Calu3 (cell line): ENCODE results near the gene TDRD7. TPM values are rescaled to one million over a fixed set of nuclear protein-coding genes. Genes with fewer than 3 reads are reported as not detected.

ENCODE experiments used
- BruUV-seq: library from RNA; stranded (reverse); fragments of 400-500 nt; replicated peaks from 2 replicates; lab custom pipeline; 2021; lab: Mats Ljungman, UMichigan
- CTCF ChIA-PET: fragments of 300-600 bp; sonication (Branson Sonifier 250); formaldehyde crosslinking; loops from one replicate; lab custom pipeline; 2022; ENCODE audit warnings: antibody characterized with exemption; lab: Charles Lee
- DNase-seq: peaks from one replicate; pipeline ENCODE4 v3.0.0; 2022
- H3K27ac Mint-ChIP-seq: one replicate; pipeline ENCODE4 v1.8.0; 2022; ENCODE audit warnings: mixed read lengths; ENCODE audit not compliant: unreplicated experiment
- H3K27me3 Mint-ChIP-seq: one replicate; pipeline ENCODE4 v1.8.0; 2022; ENCODE audit warnings: mixed read lengths; ENCODE audit not compliant: unreplicated experiment
- H3K36me3 Mint-ChIP-seq: one replicate; pipeline ENCODE4 v1.8.0; 2022; ENCODE audit warnings: mild to moderate bottlenecking, moderate library complexity, mixed read lengths; ENCODE audit not compliant: insufficient read depth, unreplicated experiment
- H3K4me1 Mint-ChIP-seq: one replicate; pipeline ENCODE4 v1.8.0; 2022; ENCODE audit warnings: mild to moderate bottlenecking, low read depth, mixed read lengths; ENCODE audit not compliant: unreplicated experiment
- H3K4me3 Mint-ChIP-seq: one replicate; pipeline ENCODE4 v1.8.0; 2022; ENCODE audit warnings: mild to moderate bottlenecking, low read depth, moderate library complexity, mixed read lengths; ENCODE audit not compliant: unreplicated experiment
- H3K9me3 Mint-ChIP-seq: one replicate; pipeline ENCODE4 v1.8.0; 2022; ENCODE audit warnings: low read depth, mixed read lengths; ENCODE audit not compliant: unreplicated experiment
- intact Hi-C: fragments of 100-400 bp; cut with micrococcal nuclease; formaldehyde crosslinking; loops from one replicate; pipeline ENCODE4 v1.10.0; 2022; ENCODE audit not compliant: unreplicated experiment
- total RNA-seq: library from RNA; stranded (reverse); gene quantifications from 2 replicates; pipeline ENCODE4 v1.2.3, GENCODE V29; 2022
- TF ChIP-seq, protein P1 (sequence below): fragments of 200-600 bp; IDR thresholded peaks from one replicate; pipeline ENCODE4 v1.8.0; 2022; ENCODE audit warnings: antibody characterized with exemption; ENCODE audit not compliant: unreplicated experiment

TDRD7 gene
- total RNA-seq, 1 experiment from 2014 or later = 15.5 TPM

DNA sequence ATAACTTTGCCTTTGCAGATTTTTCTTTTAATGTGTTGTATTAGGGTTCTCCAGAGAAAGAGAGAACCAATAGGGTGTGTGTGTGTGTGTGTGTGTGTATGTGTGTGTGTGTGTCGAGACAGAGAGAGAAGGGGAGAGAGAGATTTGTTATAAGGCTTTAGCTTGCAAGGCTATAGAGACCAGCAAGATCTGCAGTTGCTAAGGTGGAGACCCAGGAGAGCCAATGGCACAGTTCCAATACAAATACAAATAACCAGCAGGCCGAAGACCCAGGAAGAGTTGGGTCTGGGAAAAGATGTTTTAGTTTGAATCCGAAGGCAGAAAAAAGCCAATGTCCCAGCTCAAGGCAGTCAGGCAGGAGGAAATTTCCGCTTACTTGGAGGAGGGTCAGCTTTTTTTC lies 112.5 kb downstream of the TDRD7 start:
- TF ChIP-seq, protein P1, sequence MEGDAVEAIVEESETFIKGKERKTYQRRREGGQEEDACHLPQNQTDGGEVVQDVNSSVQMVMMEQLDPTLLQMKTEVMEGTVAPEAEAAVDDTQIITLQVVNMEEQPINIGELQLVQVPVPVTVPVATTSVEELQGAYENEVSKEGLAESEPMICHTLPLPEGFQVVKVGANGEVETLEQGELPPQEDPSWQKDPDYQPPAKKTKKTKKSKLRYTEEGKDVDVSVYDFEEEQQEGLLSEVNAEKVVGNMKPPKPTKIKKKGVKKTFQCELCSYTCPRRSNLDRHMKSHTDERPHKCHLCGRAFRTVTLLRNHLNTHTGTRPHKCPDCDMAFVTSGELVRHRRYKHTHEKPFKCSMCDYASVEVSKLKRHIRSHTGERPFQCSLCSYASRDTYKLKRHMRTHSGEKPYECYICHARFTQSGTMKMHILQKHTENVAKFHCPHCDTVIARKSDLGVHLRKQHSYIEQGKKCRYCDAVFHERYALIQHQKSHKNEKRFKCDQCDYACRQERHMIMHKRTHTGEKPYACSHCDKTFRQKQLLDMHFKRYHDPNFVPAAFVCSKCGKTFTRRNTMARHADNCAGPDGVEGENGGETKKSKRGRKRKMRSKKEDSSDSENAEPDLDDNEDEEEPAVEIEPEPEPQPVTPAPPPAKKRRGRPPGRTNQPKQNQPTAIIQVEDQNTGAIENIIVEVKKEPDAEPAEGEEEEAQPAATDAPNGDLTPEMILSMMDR = no peak
- no peak for DNase-seq
- no peaks in the 10 kb centered on the region for H3K36me3 Mint-ChIP-seq
- no peaks in the 10 kb centered on the region for H3K9me3 Mint-ChIP-seq
- CTCF ChIA-PET = no interaction called here
- H3K4me3 Mint-ChIP-seq = no peak overlapping the region
- H3K4me1 Mint-ChIP-seq = no peaks in the 10 kb centered on the region
- H3K27me3 Mint-ChIP-seq = no peaks in the 10 kb centered on the region
- no peak overlapping the region for H3K27ac Mint-ChIP-seq
- intact Hi-C loops = no loop called here
- no TSS peak for BruUV-seq

DNA sequence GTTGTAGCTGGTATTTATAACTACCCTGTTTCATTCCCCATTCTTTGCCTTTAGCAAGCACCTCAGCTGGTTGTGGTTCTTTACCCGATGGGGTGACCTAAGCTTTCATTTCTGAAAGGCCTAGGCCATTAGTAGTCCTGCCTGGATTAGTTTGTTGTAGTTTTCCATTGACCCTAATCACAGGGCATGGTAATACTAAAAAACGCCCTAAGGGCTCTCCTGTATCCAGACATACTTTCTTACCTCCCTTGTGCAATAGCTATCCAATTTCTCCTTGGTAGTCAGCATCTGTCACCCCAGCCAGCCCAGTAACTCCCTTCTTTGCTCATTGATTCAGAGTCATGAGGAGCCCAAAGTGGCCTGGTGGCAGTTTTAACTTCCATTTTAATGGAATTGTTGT lies 113.6 kb downstream of the TDRD7 start:
- TF ChIP-seq, protein P1 = no peak
- no peaks in the 10 kb centered on the region for H3K4me1 Mint-ChIP-seq
- H3K36me3 Mint-ChIP-seq = no peaks in the 10 kb centered on the region
- intact Hi-C loops = no loop called here
- H3K27me3 Mint-ChIP-seq = no peaks in the 10 kb centered on the region
- BruUV-seq = no TSS peak
- no peak for DNase-seq
- CTCF ChIA-PET = no interaction called here
- H3K27ac Mint-ChIP-seq = no peak overlapping the region
- H3K9me3 Mint-ChIP-seq = no peaks in the 10 kb centered on the region
- no peak overlapping the region for H3K4me3 Mint-ChIP-seq

DNA sequence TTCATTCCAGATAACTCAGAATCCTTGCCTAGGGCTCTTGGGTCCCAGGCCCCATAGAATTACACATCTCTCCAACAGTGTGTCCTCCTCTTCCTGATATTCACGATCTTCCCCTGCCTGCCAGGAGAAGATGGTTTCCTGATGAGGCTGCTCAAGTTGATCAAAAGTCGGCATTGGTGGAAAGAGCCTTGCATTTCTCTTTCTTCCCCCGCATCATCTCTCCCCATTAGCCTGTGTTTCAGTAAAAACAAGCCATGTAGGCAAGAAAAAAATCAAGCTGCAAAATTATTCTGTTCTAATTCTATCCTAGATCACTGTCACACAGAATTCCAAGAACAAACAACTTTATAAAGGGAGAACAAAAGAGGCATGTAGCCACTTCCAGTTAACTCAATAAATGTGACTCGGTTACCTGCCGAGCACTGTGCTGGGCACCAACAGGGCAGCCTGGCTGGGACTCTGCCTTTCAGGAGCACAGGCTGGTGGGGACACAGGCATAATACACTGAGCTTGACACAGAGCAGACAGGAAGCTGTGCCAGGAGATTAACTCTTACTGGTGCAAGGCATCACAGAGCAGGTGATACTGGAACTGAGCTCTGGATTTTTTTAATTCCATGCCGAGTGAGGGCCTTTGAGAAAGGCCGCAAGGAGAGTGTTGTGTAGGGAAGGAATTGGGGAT lies 115.1 kb downstream of the TDRD7 start:
- no peaks in the 10 kb centered on the region for H3K4me1 Mint-ChIP-seq
- CTCF ChIA-PET = no interaction called here

DNA sequence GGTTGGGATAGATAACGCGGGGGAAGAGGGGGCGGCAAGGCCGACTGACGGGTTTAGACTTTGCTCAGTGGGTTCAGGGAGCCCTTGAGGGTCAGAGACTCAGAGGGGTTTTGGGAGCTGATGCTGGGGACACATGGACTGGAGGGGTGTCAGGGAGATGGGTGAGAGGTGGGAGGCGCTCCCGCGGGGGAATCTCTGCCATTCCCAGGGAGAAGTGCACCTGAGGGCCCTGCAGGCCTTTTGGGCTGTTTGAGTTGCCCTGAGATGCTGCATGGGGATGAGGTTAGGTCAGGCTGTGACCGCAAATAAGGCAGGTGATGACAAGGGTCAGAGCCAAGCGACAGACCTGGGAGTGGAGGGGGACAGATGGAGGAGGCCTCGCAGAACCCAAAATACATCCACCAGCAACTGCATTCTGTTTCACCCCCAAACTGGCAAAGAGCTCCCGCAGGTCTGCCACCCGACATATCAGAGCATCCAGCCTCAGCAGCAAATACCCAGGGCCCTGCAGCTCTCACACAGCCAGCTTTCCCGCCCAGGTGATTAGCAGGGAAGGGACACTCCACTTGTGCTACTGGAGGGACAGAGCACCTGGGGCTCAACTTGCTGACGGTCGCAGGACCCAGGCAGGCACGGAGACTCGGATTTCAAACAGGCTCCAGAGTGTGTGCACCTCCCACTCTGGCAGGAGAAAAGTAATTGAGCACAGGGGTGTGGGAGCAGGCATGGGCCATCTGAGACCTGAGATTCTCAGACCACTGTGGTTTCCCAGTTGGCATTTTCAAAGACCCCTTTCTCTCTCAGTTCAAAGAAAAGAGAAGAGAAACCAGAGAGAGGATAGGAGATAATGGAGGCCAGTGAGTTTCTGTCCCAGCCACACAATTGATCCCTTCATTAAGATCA lies 116.0 kb downstream of the TDRD7 start:
- H3K27me3 Mint-ChIP-seq = no peaks in the 10 kb centered on the region
- CTCF ChIA-PET = no interaction called here
- H3K9me3 Mint-ChIP-seq = no peaks in the 10 kb centered on the region
- intact Hi-C loops = no loop called here
- H3K4me3 Mint-ChIP-seq = no peak overlapping the region
- BruUV-seq = no TSS peak
- TF ChIP-seq, protein P1 = no peak
- no peaks in the 10 kb centered on the region for H3K36me3 Mint-ChIP-seq
- DNase-seq = no peak
- no peaks in the 10 kb centered on the region for H3K4me1 Mint-ChIP-seq
- H3K27ac Mint-ChIP-seq = no peak overlapping the region

More for the DNA sequence above, 115.1 kb downstream of the TDRD7 start:
- TF ChIP-seq, protein P1 = no peak
- Mint-ChIP-seq H3K4me3 (no peak overlapping the region), H3K27me3 (no peaks in the 10 kb centered on the region), H3K9me3 (no peaks in the 10 kb centered on the region), H3K36me3 (no peaks in the 10 kb centered on the region), H3K27ac (no peak overlapping the region)
- intact Hi-C loops = no loop called here
- DNase-seq = no peak
- BruUV-seq = no TSS peak
